Gastroesophageal sphincter (tissue), 3 donors: ENCODE measurements around the gene SH3RF3.

ENCODE experiments used
- POLR2A ChIP-seq, 2 donors: fragments of 450-650 bp; IDR thresholded peaks; one replicate each; pipeline ENCODE4 v1.6.1; 2017; ENCODE audit warnings: antibody characterized with exemption in 2 of 2, mild to moderate bottlenecking in 2 of 2, moderate library complexity in 1 of 2
- TF ChIP-seq, protein P1 (sequence below), 4 experiments: fragments of 200-600 bp in 2 of 4; fragments of 450-650 bp in 2 of 4; sonication (generic) in 1 of 4; IDR thresholded peaks; one replicate each; pipeline ENCODE4 v1.5.1; 2017 to 2019; ENCODE audit warnings: antibody characterized with exemption in 4 of 4, mild to moderate bottlenecking in 2 of 4, moderate library complexity in 2 of 4

- TF ChIP-seq POLR2A (IDR thresholded peaks at IDR 0.05): no peak
- TF ChIP-seq, protein P1, sequence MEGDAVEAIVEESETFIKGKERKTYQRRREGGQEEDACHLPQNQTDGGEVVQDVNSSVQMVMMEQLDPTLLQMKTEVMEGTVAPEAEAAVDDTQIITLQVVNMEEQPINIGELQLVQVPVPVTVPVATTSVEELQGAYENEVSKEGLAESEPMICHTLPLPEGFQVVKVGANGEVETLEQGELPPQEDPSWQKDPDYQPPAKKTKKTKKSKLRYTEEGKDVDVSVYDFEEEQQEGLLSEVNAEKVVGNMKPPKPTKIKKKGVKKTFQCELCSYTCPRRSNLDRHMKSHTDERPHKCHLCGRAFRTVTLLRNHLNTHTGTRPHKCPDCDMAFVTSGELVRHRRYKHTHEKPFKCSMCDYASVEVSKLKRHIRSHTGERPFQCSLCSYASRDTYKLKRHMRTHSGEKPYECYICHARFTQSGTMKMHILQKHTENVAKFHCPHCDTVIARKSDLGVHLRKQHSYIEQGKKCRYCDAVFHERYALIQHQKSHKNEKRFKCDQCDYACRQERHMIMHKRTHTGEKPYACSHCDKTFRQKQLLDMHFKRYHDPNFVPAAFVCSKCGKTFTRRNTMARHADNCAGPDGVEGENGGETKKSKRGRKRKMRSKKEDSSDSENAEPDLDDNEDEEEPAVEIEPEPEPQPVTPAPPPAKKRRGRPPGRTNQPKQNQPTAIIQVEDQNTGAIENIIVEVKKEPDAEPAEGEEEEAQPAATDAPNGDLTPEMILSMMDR (IDR thresholded peaks at IDR 0.05): no peak
Observed at GRCh38 chr2:109512076-109512475, 383.1 kb downstream of the SH3RF3 start.
